Breast epithelium (tissue), 3 donors: ENCODE data around the gene TUB.

Source experiments
- POLR2A ChIP-seq: fragments of 450-650 bp; IDR thresholded peaks from one replicate; pipeline ENCODE4 v1.6.1; 2016; ENCODE audit warnings: antibody characterized with exemption, mild to moderate bottlenecking, moderate library complexity
- TF ChIP-seq, protein P1 (sequence below), 3 donors: fragments of 450-650 bp; IDR thresholded peaks; one replicate each; pipeline ENCODE4 v1.5.1; 2016 to 2017; ENCODE audit warnings: antibody characterized with exemption in 3 of 3, mild to moderate bottlenecking in 3 of 3, moderate library complexity in 3 of 3

DNA sequence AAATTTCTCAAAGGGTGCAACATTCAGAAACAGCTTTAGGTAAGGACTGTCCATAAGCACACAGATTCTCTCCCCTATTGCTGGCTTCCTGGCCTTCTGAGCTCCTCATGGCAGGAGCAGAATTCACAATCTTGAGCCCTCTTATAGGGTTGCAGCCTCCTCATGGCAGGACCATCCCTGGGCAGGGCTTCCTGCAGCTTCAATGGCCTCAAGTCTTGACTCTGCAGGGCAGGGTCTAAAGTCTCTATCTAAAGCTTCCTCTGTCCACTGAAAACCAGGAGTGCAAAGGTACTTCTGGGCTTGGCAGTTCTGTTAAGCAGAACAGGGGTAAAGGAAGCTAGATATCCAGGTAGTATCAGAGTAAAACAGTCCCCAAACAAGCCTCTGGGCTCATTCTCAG lies 28.7 kb downstream of the TUB start:
- TF ChIP-seq, protein P1, sequence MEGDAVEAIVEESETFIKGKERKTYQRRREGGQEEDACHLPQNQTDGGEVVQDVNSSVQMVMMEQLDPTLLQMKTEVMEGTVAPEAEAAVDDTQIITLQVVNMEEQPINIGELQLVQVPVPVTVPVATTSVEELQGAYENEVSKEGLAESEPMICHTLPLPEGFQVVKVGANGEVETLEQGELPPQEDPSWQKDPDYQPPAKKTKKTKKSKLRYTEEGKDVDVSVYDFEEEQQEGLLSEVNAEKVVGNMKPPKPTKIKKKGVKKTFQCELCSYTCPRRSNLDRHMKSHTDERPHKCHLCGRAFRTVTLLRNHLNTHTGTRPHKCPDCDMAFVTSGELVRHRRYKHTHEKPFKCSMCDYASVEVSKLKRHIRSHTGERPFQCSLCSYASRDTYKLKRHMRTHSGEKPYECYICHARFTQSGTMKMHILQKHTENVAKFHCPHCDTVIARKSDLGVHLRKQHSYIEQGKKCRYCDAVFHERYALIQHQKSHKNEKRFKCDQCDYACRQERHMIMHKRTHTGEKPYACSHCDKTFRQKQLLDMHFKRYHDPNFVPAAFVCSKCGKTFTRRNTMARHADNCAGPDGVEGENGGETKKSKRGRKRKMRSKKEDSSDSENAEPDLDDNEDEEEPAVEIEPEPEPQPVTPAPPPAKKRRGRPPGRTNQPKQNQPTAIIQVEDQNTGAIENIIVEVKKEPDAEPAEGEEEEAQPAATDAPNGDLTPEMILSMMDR (IDR thresholded peaks at IDR 0.05): no peak
- TF ChIP-seq POLR2A: no peak
